ENCODE data around the gene CCT8. TPM values are rescaled to one million over a fixed set of nuclear protein-coding genes. Genes with fewer than 3 reads are reported as not detected.

Gene CCT8, protein sequence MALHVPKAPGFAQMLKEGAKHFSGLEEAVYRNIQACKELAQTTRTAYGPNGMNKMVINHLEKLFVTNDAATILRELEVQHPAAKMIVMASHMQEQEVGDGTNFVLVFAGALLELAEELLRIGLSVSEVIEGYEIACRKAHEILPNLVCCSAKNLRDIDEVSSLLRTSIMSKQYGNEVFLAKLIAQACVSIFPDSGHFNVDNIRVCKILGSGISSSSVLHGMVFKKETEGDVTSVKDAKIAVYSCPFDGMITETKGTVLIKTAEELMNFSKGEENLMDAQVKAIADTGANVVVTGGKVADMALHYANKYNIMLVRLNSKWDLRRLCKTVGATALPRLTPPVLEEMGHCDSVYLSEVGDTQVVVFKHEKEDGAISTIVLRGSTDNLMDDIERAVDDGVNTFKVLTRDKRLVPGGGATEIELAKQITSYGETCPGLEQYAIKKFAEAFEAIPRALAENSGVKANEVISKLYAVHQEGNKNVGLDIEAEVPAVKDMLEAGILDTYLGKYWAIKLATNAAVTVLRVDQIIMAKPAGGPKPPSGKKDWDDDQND
- total RNA-seq, result 176 TPM

DNA sequence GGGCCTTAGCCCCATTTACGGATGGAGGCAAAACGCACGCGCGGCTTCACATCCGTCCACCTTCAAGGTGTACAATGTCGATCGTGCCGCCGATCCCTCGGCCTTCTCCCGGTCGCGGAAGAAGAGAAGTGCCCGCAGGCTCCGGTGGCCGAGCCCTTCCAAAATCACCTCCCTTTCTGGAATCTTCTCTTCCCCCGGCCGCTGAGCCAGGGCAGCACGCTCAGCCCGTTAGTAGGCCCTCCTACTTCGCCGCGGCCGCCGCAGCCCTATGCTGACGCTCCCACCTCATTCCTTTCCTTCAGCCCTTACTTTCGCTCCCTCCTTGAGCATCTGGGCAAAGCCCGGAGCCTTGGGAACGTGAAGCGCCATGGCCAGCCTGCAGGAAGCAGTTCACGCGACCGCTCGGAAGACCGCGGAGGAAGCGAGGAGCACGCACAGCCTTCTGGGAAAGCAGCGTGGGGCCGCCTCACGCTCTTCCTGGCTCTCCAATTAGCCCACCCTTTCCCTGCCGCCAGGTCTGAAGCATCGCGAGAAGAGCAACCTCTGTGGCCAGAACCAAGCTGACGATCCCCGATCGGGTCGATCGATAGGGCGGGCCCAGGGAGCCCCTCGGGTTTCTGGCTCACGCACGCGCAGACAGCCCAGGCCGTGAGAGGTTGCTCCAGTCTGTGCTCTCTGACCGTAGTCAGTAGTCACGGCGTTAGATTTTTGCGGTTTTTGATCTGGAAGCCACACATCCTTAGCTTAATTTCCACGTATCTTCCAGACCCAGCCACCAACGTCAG is at the start of gene CCT8:
TSS of gene CCT8 (minus strand) at position 427 of the 785 bp plus-strand sequence. CDS start at position 369, 58 bp downstream.
- Histone ChIP-seq H3K4me3 (ENCODE audit: low read length in 3 of 3) (peak within 1 kb of the TSS; percentile 86 to 98 (median 97)), H3K9me3 (ENCODE audit: control insufficient read depth in 3 of 3, low read length in 3 of 3) (no peaks in the 10 kb centered on the region), H3K4me1 (ENCODE audit: control insufficient read depth in 3 of 3, insufficient read depth in 3 of 3, low read length in 3 of 3) (peaks cover 15 to 21% (median 20%) of the 10 kb centered on the region in 3 donors), H3K9ac (ENCODE audit: low read depth in 1 of 3, low read length in 3 of 3) (peak within 1 kb of the TSS; percentile 95 to 98 (median 97)), H3K27me3 (ENCODE audit: control insufficient read depth in 3 of 3, insufficient read depth in 3 of 3, low read length in 3 of 3) (no peaks in the 10 kb centered on the region), H3K27ac (ENCODE audit: low read depth, low read length) (peak within 1 kb of the TSS; percentile 94), H3K36me3 (ENCODE audit: control insufficient read depth in 3 of 3, insufficient read depth in 3 of 3, low read length in 3 of 3) (peaks cover 3 to 6% (median 4%) of the 10 kb centered on the region in 3 donors)

DNA sequence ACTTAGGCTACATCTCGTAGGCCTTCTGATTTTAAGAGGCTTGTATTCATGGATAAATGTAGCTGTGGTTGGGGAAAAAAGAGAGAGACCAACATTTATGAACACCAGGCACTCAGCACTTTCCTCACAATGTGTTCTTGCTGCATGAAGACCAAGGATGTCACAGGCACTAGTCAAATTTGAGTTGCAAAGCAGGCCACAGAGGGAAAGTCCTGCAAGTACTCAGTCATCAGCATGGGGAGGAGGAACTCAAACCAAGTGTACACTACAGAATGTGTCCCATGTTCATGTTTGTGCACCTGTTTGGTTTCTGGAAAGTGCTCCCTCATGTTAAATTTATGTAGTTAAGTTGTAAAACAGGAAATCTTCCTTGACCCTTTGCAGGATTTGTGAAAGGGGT is 48.3 kb upstream of the CCT8 start:
- H3K36me3 ChIP-seq (ENCODE audit: control insufficient read depth in 3 of 3, insufficient read depth in 3 of 3, low read length in 3 of 3), result no peaks in the 10 kb centered on the region
- no peak overlapping the region for H3K4me3 ChIP-seq (ENCODE audit: low read length in 3 of 3)
- H3K27me3 ChIP-seq (ENCODE audit: control insufficient read depth in 3 of 3, insufficient read depth in 3 of 3, low read length in 3 of 3), result no peaks in the 10 kb centered on the region
- no peak overlapping the region for H3K9ac ChIP-seq (ENCODE audit: low read depth in 1 of 3, low read length in 3 of 3)
- H3K9me3 ChIP-seq (ENCODE audit: control insufficient read depth in 3 of 3, low read length in 3 of 3), result no peaks in the 10 kb centered on the region
- peaks cover 0 to 4% (median 0%) of the 10 kb centered on the region in 3 donors for H3K4me1 ChIP-seq (ENCODE audit: control insufficient read depth in 3 of 3, insufficient read depth in 3 of 3, low read length in 3 of 3)
- H3K27ac ChIP-seq (ENCODE audit: low read depth, low read length), result no peak overlapping the region

DNA sequence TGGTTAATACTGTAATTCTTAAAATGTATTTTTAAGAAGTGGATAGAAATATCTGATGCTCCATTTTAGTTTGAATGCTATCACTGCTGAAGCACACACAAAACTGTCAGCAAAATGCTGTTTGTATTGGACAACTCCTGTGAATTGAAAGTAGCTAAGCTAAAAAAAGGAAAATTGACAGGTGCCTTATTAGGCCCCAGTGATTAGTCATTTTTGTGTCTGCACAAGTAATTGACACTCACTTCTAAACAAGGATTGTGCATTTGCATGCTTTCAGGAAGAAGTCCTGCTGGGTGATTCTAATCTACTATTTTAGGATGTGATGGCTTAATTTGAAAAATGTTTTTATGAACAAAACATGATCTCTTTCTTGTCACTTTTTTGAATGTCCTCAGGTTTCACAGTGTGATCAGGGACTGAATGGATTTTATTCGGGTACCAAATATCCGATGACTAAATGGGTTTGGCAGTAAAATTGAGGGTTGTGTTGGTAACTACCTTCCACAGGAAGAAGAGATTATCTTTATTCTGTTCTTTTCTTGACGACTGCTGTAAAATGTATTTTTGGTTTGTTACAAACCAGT is 44.0 kb upstream of the CCT8 start:
- Histone ChIP-seq H3K4me3 (ENCODE audit: low read length in 3 of 3) (no peak overlapping the region), H3K27me3 (ENCODE audit: control insufficient read depth in 3 of 3, insufficient read depth in 3 of 3, low read length in 3 of 3) (no peaks in the 10 kb centered on the region), H3K27ac (ENCODE audit: low read depth, low read length) (no peak overlapping the region), H3K36me3 (ENCODE audit: control insufficient read depth in 3 of 3, insufficient read depth in 3 of 3, low read length in 3 of 3) (no peaks in the 10 kb centered on the region), H3K4me1 (ENCODE audit: control insufficient read depth in 3 of 3, insufficient read depth in 3 of 3, low read length in 3 of 3) (peaks cover 0 to 4% (median 0%) of the 10 kb centered on the region in 3 donors), H3K9me3 (ENCODE audit: control insufficient read depth in 3 of 3, low read length in 3 of 3) (no peaks in the 10 kb centered on the region), H3K9ac (ENCODE audit: low read depth in 1 of 3, low read length in 3 of 3) (peak overlapping the region in 1 of 3 donors; percentile 21)

DNA sequence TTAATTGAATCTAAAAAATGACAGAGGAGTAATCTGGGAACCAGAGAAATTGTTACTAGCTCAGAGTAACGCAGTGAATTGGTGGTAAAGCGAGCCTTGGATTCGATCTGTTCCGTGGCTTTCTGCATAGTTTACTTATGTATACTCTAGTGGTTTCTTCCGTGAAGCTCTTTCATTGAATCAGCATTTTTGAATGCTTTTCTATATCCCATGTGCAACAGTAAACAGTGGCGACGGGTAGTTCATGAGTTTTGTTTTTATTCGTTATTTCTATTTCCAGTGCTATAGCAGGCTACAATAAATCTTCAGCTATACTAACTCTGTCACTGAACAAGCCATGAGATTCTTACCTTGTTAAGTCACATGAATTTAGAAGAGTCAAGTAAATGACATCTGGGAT is 42.5 kb upstream of the CCT8 start:
- H3K4me1 ChIP-seq (ENCODE audit: control insufficient read depth in 3 of 3, insufficient read depth in 3 of 3, low read length in 3 of 3), result peaks cover 0 to 4% (median 0%) of the 10 kb centered on the region in 3 donors
- H3K27me3 ChIP-seq (ENCODE audit: control insufficient read depth in 3 of 3, insufficient read depth in 3 of 3, low read length in 3 of 3), result no peaks in the 10 kb centered on the region

DNA sequence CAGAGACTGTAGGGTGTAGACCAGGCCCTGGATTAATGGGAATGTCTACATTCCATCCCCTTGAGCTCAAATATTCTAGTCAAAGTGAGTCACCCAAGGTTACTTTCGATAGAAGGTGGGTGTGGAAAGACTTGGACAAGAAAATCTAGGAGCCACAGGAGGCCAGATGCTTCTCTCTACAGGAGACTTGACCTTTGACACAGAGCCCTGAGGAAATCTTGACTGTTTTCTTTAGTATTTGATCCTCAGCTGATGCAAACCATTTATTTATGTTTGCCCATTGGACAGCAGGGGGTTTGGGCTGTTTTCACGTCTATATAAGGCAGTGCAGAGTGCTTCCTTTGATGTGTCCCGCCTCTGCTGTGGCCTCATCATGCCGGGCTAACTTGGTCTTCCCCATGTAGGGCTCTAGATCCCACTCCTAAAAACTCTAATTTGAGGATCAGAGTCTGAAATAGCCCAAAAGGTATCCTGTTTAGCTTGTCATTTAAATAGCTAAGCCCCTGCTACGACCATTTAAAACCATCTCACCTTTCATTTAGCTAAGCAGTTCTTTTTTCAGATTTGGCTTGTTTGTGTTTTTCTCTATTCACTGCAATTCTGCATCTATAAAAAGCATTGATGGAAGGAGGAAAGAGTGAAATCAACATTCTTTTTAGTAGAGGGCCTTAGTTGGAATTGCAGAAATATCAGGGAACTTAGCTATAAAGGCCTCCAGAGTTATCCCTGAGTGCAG is 41.5 kb upstream of the CCT8 start:
- H3K4me1 ChIP-seq (ENCODE audit: control insufficient read depth in 3 of 3, insufficient read depth in 3 of 3, low read length in 3 of 3), result peaks cover 0 to 4% (median 0%) of the 10 kb centered on the region in 3 donors
- no peaks in the 10 kb centered on the region for H3K36me3 ChIP-seq (ENCODE audit: control insufficient read depth in 3 of 3, insufficient read depth in 3 of 3, low read length in 3 of 3)
- H3K4me3 ChIP-seq (ENCODE audit: low read length in 3 of 3), result no peak overlapping the region
- no peaks in the 10 kb centered on the region for H3K9me3 ChIP-seq (ENCODE audit: control insufficient read depth in 3 of 3, low read length in 3 of 3)
- no peaks in the 10 kb centered on the region for H3K27me3 ChIP-seq (ENCODE audit: control insufficient read depth in 3 of 3, insufficient read depth in 3 of 3, low read length in 3 of 3)
- no peak overlapping the region for H3K27ac ChIP-seq (ENCODE audit: low read depth, low read length)
- no peak overlapping the region for H3K9ac ChIP-seq (ENCODE audit: low read depth in 1 of 3, low read length in 3 of 3)

More for the DNA sequence above, 42.5 kb upstream of the CCT8 start:
- no peaks in the 10 kb centered on the region for H3K9me3 ChIP-seq (ENCODE audit: control insufficient read depth in 3 of 3, low read length in 3 of 3)
- no peak overlapping the region for H3K9ac ChIP-seq (ENCODE audit: low read depth in 1 of 3, low read length in 3 of 3)
- H3K4me3 ChIP-seq (ENCODE audit: low read length in 3 of 3), result no peak overlapping the region
- H3K36me3 ChIP-seq (ENCODE audit: control insufficient read depth in 3 of 3, insufficient read depth in 3 of 3, low read length in 3 of 3), result no peaks in the 10 kb centered on the region
- H3K27ac ChIP-seq (ENCODE audit: low read depth, low read length), result no peak overlapping the region

DNA sequence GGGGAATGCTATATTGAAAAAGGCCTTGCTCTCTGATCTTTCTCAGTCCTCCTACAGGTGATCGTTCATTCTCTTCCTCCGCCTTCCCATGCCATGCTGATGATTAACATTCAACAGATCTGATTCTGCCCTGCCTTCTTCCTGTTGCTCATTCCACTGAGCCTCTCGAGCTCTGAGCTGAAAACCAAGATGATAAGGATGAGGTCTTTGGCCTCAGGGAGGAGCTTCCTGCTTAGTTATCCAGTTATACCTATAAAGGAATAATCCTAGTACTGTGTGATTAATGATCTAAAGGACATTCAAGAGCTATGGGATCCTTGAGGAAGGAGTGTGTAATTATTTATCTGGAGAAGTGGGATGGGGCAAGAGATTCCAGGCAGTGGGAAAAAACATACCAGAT is 31.8 kb upstream of the CCT8 start:
- no peak overlapping the region for H3K4me3 ChIP-seq (ENCODE audit: low read length in 3 of 3)
- no peak overlapping the region for H3K27ac ChIP-seq (ENCODE audit: low read depth, low read length)
- H3K9ac ChIP-seq (ENCODE audit: low read depth in 1 of 3, low read length in 3 of 3), result no peak overlapping the region
- peaks cover 4 to 18% (median 13%) of the 10 kb centered on the region in 3 donors for H3K4me1 ChIP-seq (ENCODE audit: control insufficient read depth in 3 of 3, insufficient read depth in 3 of 3, low read length in 3 of 3)
- H3K27me3 ChIP-seq (ENCODE audit: control insufficient read depth in 3 of 3, insufficient read depth in 3 of 3, low read length in 3 of 3), result no peaks in the 10 kb centered on the region
- H3K9me3 ChIP-seq (ENCODE audit: control insufficient read depth in 3 of 3, low read length in 3 of 3), result no peaks in the 10 kb centered on the region
- no peaks in the 10 kb centered on the region for H3K36me3 ChIP-seq (ENCODE audit: control insufficient read depth in 3 of 3, insufficient read depth in 3 of 3, low read length in 3 of 3)

DNA sequence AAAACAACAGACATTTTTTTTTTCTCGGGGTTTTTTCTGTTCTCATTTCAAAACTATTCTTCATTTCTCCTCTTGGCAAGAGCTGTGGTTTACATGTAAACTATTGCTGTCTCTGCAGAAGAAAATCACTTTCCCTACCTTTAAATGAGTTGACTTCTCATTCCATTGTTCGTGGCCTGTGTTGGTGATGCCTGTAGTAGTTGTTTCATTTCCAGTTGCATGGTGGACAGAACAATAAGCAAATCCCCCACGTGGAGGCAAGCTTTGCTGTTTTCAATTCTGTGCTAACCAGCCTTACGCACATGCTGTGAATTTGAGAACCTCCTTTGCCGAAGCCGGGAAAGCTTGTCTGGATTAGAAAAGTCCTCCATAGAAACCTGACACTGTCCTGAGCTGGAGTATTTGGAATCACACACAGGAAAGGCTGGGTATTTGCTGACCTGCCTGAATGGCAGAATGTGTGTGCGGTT is 30.8 kb upstream of the CCT8 start:
- H3K27ac ChIP-seq (ENCODE audit: low read depth, low read length), result peak overlapping the region; percentile 42
- H3K9me3 ChIP-seq (ENCODE audit: control insufficient read depth in 3 of 3, low read length in 3 of 3), result no peaks in the 10 kb centered on the region
- H3K9ac ChIP-seq (ENCODE audit: low read depth in 1 of 3, low read length in 3 of 3), result peak overlapping the region in 1 of 3 donors; percentile 10
- H3K36me3 ChIP-seq (ENCODE audit: control insufficient read depth in 3 of 3, insufficient read depth in 3 of 3, low read length in 3 of 3), result no peaks in the 10 kb centered on the region
- H3K27me3 ChIP-seq (ENCODE audit: control insufficient read depth in 3 of 3, insufficient read depth in 3 of 3, low read length in 3 of 3), result no peaks in the 10 kb centered on the region
- H3K4me3 ChIP-seq (ENCODE audit: low read length in 3 of 3), result peak overlapping the region in 1 of 3 donors; percentile 15
- H3K4me1 ChIP-seq (ENCODE audit: control insufficient read depth in 3 of 3, insufficient read depth in 3 of 3, low read length in 3 of 3), result peaks cover 4 to 18% (median 13%) of the 10 kb centered on the region in 3 donors

DNA sequence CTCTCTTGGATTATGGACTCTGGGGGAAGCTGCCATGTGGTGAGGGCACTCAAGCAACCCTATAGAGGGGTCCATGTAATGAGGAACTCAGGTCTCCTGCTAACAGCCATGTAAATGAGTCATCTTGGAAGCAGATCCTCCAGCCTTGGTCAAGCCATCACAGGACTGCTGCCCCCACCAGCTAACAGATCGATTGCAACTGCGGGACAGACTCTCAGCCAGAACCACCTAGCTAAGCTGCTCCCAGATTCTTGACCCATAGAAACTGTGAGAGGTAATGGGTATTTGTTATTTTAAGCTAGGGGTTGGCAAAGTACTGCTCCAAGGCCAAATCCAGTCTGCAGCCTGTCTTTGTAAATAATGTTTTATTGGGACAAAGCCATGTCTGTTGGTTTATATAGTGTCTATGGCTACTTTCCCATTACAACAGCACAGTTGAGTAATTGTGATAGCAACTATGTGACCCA is 29.4 kb upstream of the CCT8 start:
- H3K9me3 ChIP-seq (ENCODE audit: control insufficient read depth in 3 of 3, low read length in 3 of 3), result no peaks in the 10 kb centered on the region
- no peak overlapping the region for H3K27ac ChIP-seq (ENCODE audit: low read depth, low read length)
- H3K36me3 ChIP-seq (ENCODE audit: control insufficient read depth in 3 of 3, insufficient read depth in 3 of 3, low read length in 3 of 3), result no peaks in the 10 kb centered on the region

DNA sequence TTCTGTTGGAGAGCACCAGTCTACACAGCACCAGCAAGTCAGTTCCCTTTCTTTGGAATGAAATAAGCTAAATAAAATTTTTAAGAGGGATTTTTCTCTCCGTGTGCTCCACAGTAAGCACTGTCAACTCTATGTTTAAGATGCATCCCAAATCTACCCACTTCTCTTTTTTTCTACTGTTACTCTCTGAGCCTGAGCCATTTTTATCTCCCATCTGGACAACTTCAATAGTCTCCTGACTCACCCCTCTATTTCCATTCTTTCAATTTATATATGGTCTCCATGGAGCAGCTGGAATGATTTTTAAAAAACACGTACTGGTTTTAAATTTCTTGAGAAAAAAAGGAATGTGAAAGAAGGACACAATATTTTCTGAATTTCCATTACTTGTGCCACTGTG is 24.7 kb upstream of the CCT8 start:
- Histone ChIP-seq H3K27me3 (ENCODE audit: control insufficient read depth in 3 of 3, insufficient read depth in 3 of 3, low read length in 3 of 3) (no peaks in the 10 kb centered on the region), H3K9me3 (ENCODE audit: control insufficient read depth in 3 of 3, low read length in 3 of 3) (no peaks in the 10 kb centered on the region), H3K4me3 (ENCODE audit: low read length in 3 of 3) (no peak overlapping the region), H3K36me3 (ENCODE audit: control insufficient read depth in 3 of 3, insufficient read depth in 3 of 3, low read length in 3 of 3) (no peaks in the 10 kb centered on the region), H3K27ac (ENCODE audit: low read depth, low read length) (no peak overlapping the region), H3K9ac (ENCODE audit: low read depth in 1 of 3, low read length in 3 of 3) (no peak overlapping the region), H3K4me1 (ENCODE audit: control insufficient read depth in 3 of 3, insufficient read depth in 3 of 3, low read length in 3 of 3) (no peaks in the 10 kb centered on the region)

More for the DNA sequence above, 29.4 kb upstream of the CCT8 start:
- H3K4me1 ChIP-seq (ENCODE audit: control insufficient read depth in 3 of 3, insufficient read depth in 3 of 3, low read length in 3 of 3), result peaks cover 4 to 18% (median 13%) of the 10 kb centered on the region in 3 donors
- H3K4me3 ChIP-seq (ENCODE audit: low read length in 3 of 3), result no peak overlapping the region
- H3K27me3 ChIP-seq (ENCODE audit: control insufficient read depth in 3 of 3, insufficient read depth in 3 of 3, low read length in 3 of 3), result no peaks in the 10 kb centered on the region
- H3K9ac ChIP-seq (ENCODE audit: low read depth in 1 of 3, low read length in 3 of 3), result no peak overlapping the region
